ENCODE measurements around the gene SEC14L3. TPM values are rescaled to one million over a fixed set of nuclear protein-coding genes. Genes with fewer than 3 reads are reported as not detected.

The SEC14L3 gene
- total RNA-seq, 4 donors from 2014 or later, result not detected

GRCh38 chr22:30481711-30482110, 9.9 kb upstream of the SEC14L3 start:
- no peaks in the 10 kb centered on the region for H3K9me3 ChIP-seq
- TF ChIP-seq POLR2A (IDR thresholded peaks at IDR 0.05) (no peak), CTCF (IDR thresholded peaks at IDR 0.05) (no peak)
- H3K27ac ChIP-seq, result no peak overlapping the region
- no peak overlapping the region for H3K4me3 ChIP-seq
- no peaks in the 10 kb centered on the region for H3K27me3 ChIP-seq
- WGBS, 2 donors, result 81 to 85% methylated on average over 5 of the region's 5 CpGs
- no peak for DNase-seq (ENCODE audit: low spot score in 2 of 2)
- H3K4me1 ChIP-seq, result no peaks in the 10 kb centered on the region
- no peaks in the 10 kb centered on the region for H3K36me3 ChIP-seq

- TF ChIP-seq POLR2A (IDR thresholded peaks at IDR 0.05), result no peak
- no peak for TF ChIP-seq CTCF (IDR thresholded peaks at IDR 0.05)
- no peak for TF ChIP-seq EP300 (IDR thresholded peaks at IDR 0.05)
- no peak overlapping the region for H3K4me3 ChIP-seq
- no peaks in the 10 kb centered on the region for H3K9me3 ChIP-seq
- H3K27me3 ChIP-seq, result peaks cover 0 to 4% of the 10 kb centered on the region in 2 donors
- no peaks in the 10 kb centered on the region for H3K4me1 ChIP-seq
- WGBS, 2 donors, result 66 to 76% methylated on average over 2 of the region's 2 CpGs
- no peaks in the 10 kb centered on the region for H3K36me3 ChIP-seq
- H3K27ac ChIP-seq, result no peak overlapping the region
- DNase-seq (ENCODE audit: low spot score in 2 of 2), result no peak
Measured at GRCh38 chr22:30479981-30480380, 8.2 kb upstream of the SEC14L3 start.

DNA sequence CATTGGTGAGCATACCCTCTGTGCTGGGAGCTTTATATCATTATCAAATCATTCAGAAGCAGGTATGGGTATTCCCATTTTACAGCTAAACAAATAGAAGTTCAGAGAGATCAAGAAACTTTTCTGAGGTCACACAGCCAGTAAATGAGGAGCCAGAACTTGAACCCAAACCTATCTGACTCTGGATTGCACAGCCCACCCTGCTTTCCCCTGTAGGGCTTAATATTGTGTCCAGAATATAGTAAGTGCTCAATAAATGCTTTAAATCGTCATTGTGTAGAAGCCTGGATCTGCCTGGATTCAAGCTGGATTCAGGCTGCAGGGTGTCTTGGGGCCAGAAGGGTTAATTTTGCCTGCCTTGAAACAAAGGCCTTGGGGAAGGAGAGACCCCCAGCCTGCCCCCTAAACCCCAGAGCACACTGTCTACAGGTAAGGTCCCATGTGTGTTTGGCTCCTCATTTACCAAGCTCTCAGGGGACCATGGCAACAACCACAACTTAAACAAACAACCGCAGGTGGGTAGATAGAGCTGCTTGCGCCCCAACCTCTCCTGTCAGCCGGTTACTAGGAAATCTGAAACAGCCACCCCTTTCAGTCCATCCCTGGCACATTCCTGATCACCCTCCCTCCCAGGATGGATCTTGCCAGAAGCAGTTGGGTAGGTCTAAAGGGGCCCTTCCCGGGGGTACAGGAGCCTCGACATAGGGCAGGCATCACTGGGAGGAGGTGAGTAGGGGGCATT, 3.0 kb upstream of the SEC14L3 start:
- H3K27me3 ChIP-seq, result peaks cover 0 to 4% of the 10 kb centered on the region in 2 donors
- WGBS, 2 donors, result 46 to 47% methylated on average over 6 of the region's 6 CpGs
- no peaks in the 10 kb centered on the region for H3K4me1 ChIP-seq
- no peak for TF ChIP-seq POLR2A (IDR thresholded peaks at IDR 0.05)
- no peak for TF ChIP-seq EP300 (IDR thresholded peaks at IDR 0.05)
- TF ChIP-seq CTCF (IDR thresholded peaks at IDR 0.05), result no peak
- no peak overlapping the region for H3K4me3 ChIP-seq
- H3K36me3 ChIP-seq, result no peaks in the 10 kb centered on the region
- no peaks in the 10 kb centered on the region for H3K9me3 ChIP-seq
- no peak for DNase-seq (ENCODE audit: low spot score in 2 of 2)
- H3K27ac ChIP-seq, result no peak overlapping the region

- 95% methylated on average over 4 of the region's 4 CpGs for WGBS, 2 donors
- no peaks in the 10 kb centered on the region for H3K4me1 ChIP-seq
- H3K36me3 ChIP-seq, result no peaks in the 10 kb centered on the region
- H3K27me3 ChIP-seq, result peaks cover 0 to 4% of the 10 kb centered on the region in 2 donors
- H3K27ac ChIP-seq, result no peak overlapping the region
- no peaks in the 10 kb centered on the region for H3K9me3 ChIP-seq
- no peak for DNase-seq (ENCODE audit: low spot score in 2 of 2)
- no peak overlapping the region for H3K4me3 ChIP-seq
- TF ChIP-seq POLR2A (IDR thresholded peaks at IDR 0.05) (no peak), EP300 (IDR thresholded peaks at IDR 0.05) (no peak), CTCF (IDR thresholded peaks at IDR 0.05) (no peak)
Measured at GRCh38 chr22:30474121-30474520, 2.3 kb upstream of the SEC14L3 start.

DNA sequence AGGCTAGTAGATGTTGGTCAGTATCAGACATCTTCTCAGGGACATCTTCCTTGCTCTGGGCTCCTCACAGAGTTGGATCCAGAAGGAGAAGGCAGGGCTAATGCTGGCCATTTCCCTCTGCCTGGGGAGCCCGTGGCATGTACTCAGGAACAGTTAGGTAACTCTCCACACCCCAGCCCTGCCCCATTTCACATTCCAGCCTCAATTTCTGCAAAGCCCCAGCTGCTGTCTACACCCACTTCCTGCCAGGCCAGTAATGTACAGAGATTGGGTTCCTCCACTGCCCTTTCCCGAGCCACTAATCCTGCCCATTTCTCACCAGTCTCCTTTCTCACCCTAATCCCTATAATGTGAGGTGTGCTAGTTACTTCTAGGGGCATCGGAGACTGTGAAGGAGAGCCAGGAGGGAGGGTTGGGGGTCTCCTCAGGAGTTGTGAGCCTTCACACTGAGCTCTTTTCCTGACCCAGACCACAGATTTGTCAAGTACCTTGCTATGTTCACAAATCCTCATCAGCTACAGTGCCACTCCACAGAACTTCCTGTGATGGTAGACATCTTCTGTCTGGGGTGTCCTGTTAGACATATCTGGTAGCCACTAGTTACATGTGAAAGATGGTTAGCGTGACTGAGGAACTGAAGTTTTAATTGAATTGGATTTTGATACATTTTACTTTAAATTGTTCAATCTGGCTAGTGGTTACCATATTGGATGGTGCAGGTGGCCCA, 1.3 kb upstream of the SEC14L3 start:
- H3K36me3 ChIP-seq, result no peaks in the 10 kb centered on the region
- peaks cover 0 to 4% of the 10 kb centered on the region in 2 donors for H3K27me3 ChIP-seq
- no peaks in the 10 kb centered on the region for H3K4me1 ChIP-seq
- H3K4me3 ChIP-seq, result no peak overlapping the region
- TF ChIP-seq EP300 (IDR thresholded peaks at IDR 0.05), result no peak
- TF ChIP-seq CTCF (IDR thresholded peaks at IDR 0.05), result no peak
- TF ChIP-seq POLR2A (IDR thresholded peaks at IDR 0.05), result no peak
- 71 to 75% methylated on average over 4 of the region's 4 CpGs for WGBS, 2 donors
- H3K27ac ChIP-seq, result no peak overlapping the region
- no peaks in the 10 kb centered on the region for H3K9me3 ChIP-seq
- no peak for DNase-seq (ENCODE audit: low spot score in 2 of 2)
